HG02623 (cell line): ENCODE data around the gene C1orf159.

Experiments
- ATAC-seq: cut with Tn5 transposase; IDR thresholded peaks from one replicate; pipeline ENCODE4 v1.9.1; 2021; ENCODE audit warnings: moderate library complexity; ENCODE audit not compliant: unreplicated experiment

Gene C1orf159

DNA sequence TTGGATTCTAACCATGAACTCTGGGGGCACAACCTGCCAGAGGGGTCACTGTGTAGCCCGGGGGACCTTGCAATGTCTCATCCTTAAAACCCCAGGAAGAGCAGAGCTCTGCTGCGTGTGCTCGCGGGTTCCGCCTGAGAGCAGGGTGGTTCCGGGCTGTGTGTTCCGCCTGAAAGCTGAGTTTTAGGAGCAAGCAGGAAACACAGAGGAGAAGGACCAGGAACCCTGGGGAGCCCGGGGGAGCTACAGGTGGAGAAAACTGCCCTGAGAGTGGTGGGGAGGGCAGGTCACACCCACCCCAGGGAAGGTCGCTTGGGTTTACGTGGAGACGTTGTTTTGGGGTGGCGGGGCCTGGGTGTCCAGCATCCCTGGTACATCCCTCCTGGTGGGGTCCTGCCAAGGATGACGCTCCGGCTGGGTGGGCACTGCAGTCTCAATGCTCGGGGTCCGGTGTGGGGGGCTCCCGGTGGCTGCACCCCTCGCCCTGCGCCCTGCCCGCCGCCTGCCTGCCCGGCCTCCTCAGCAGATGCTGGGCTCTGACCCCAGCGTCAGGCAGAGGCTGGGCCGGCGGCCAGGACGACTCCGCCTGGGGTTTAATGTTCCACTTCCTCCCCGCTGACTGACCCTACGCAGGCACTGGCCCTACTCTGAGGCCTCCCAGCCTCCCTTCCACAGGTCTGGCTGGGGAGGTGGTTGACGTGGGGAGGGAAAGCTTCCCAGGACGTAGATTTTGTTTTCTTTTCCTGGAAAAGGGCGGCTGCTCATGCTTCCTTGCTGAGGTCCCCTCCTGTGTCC is 17.3 kb upstream of the C1orf159 start:
- ATAC-seq, result no peak

DNA sequence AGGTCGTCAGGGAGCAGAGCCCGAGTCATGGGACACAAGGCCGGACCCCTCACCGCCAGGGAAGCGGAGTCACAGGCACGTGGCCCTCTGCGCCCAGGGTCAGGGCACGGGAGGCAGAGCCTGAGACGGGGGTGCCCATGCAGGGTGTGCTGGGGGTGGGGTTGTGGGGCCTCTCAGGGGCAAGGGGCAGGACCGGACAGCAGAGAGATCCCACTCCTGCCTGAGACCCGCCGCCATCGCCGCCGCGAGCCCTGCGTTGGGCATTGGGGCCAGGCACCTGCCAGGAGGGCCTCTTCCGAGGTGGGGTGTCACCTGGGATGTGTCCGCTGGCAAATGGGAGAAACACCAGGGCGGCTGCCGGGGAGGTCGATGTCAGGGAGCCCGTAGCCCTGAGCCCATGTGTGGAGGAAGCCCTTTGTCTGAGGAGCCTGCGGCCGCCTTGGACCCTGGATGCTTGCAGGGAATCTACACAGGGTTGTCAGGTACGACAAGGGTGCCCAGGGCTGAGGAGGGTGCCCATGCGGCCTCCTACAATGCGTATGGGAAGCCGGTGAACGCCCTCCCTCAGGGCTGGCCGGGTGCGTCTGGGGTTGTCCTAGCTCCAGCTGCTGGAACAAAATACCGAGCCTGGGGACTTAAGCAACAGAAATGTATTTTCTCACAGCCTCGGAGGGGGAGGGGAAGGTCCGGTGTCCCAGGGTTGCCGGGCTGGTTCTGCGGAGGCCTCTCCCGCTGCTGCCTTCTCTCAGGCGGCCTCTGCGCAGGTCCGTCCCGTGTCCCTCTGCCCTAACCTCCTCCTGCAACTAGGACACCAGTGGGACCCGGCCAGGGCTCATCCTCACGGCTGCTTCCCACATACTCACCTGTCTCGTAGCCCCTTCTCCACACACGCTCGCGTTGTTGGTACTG is 16.4 kb upstream of the C1orf159 start:
- no peak for ATAC-seq

DNA sequence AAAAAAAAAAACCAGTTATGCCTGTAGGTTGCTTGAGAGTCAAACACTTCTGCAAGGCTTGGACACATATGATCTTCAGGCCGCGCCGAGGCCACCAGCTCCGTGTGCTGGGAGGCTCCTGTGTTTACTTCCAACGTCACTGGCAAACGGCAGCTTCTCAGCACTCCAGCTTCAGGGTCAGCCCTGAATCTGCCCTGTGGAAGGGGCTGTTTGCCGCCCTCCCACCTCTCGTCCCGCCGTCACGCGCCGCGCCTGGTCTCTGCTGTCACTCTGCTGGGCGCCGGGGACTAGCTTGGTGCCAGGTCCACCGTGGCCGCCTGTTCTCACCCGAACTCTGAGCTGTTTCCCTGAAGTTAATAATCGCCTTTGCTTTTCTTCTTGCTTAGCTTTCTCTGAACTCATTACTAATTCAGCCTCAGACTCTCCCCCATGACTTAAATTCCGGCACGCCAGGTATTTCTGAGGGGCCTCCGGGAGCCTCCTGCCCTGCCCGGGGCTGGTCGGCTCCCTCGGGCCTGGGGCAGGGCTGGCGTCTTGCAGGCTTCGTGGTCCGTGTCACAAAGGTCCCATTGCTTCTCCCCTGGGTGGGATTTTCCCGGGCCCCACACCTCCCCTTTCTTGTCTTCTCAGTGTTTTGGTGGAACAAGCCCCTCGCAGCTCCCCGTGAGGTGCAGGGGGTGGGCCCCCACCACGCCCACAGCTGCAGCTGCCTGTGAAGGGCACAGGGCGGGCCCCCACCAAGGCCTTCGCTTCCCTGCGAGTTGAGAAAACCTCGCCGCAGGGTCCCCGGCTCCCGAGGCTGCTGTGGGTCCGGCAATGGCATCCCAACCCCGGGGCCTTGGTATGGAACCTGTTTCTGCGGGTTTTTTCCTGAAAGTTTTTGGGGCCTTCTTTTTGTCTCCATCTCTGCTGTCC is 14.6 kb upstream of the C1orf159 start:
- no peak for ATAC-seq

DNA sequence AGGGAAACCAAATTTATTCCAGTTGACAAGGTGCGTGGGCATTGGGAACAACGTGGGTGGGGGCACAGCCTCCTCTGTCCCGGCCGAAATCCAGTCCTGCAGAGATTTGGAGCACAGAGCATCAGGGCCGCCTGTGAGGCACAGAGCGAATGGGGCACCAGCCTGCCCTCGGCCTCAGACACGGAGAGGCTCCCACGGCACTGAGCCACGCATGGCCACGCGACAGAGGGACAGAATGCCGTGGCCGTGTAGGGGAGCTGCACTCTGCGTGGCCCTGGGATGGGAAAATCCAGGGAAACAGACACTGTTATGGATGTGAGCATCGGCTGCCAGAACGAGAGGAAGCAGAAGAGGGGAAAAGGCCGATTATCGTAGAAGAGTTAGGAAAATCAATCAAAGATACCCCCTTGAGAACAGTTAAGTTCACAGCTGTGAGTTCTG is 13.5 kb upstream of the C1orf159 start:
- no peak for ATAC-seq

DNA sequence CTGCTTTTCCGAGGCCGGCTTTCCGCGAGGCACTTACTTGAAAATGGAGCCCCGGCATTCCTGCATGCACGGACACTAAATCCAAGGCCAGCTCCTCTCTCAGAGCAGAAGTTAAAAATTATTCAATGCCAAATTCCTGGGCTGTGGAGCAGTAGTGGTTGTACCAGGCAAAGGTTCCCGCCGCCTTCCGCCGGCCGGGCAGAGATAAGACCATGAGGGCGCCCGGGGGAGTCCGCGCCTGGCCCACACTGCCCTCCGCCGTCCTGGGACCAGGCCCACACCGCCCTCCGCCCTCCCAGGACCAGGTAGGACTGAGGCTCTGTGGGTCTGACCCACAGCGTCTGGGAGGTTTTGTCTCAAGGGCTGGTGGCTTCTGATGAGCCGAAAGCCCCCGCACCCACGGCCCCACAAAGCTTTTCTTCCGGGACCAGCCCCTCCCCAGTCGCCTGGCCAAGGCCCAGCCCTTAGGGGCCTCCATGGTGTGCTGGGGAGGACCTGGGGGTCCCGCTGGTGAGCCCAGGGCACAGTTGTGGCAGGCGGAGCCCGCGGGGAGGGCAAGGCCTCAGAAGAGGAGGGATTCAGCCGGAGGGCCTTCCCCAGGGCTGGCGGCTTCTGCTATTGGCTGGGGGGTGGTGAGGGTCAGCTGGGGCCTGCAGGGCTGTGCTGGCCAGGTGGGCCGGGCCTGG is 12.7 kb upstream of the C1orf159 start:
- ATAC-seq, result no peak

DNA sequence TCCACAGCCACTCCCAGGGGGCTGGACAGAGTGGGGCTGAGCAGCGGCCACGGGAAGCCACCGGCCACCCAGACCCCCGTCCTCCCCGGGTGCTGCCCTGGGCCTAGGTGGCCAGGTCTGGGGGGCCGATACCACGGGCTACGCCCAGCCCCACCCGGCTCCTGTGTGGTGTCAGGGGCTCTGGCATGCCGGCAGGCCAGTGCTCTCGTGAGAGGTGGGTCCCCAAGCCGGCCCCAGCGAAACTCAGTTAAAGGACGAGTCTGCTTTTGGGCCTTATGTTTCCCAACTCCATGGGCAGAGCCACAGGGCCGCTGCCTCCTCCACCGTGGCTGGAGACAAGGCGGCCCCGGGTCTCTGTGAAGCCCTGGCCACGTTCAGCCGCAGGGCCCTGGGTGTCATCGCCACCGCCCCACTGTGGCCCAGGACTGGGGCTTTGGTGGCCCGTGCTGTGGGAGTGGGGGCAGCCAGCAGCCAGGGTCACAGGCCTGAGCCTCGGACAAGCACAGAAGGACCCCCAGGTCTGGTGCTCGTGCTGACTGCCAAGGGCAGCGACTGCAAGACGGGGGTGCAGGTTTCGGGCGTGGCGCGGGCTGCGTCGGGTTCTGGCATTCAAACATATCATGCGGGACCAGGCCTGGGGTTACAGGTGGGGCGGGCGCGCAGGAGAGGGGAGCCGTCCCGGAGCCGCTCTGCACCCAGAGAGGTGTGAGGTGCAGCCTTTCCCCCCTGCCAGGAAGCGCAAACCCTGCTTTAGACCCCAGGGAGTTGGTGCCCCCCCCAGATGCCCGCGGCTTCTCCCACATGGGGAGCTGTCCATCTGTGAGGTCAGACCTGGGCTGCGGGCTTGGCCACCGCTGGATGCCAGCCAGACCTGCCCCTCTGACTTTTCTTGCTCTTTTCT is 11.9 kb upstream of the C1orf159 start:
- ATAC-seq, result no peak

DNA sequence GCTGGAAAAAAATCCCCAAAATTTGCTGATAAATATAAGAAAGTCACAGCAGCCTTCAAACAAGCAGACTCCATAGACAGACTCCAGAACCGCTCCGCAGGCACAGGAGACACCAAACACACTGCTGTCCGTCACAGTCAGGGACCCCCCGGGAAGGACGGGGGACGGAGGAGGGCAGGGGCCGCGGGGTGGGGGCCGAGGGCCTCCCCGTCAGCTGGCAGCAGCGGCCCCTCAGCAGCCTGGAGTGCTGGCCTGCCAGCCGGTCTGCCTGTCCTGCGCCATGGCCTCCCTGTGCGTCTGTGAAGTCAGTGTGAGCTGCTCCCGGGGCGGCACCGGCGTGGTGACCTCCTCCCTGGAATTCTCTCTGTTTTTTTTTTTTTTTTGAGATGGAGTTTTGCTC is 10.1 kb upstream of the C1orf159 start:
- no peak for ATAC-seq

DNA sequence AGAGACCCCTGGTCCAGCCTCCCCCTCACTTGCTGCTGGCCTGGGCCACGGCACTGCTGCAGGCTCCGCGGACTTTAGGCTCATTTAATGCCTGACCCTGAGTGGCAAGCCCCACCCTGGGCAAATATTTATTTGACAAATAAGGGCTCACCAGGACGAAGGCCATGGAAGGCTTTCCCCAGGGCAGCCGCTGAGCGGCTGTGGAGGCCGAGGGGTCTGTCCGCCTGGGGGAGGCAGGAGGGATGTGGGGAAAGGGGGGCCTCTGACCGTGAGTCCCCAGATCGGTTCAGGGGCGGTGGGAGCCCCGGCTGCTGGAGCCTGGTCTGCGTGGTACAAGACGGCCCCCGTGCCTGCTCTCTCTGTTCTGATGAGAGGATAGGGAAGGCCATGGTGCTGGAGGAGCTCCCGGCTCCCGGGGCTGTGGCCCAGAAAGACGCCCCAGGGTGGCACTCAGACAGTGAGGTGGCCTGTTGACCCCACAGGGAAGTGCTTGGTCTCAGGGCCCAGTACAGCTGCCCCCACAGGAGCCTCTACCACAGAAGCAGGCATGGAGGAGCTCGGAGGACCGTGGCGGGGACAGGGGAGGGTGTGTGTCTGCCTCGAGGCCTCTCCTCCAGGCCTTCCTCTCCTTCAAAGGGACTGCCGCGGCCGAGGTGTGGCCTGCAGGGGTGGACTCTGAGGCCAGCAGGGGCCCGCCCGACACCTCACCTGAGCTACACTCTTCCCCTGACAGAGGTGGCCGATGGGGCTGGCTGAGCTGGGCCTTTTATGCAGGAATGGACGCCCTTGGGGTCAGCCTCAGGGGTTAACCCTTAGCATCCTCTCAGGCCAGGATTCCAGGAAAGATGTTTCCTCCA is 9.1 kb upstream of the C1orf159 start:
- no peak for ATAC-seq

DNA sequence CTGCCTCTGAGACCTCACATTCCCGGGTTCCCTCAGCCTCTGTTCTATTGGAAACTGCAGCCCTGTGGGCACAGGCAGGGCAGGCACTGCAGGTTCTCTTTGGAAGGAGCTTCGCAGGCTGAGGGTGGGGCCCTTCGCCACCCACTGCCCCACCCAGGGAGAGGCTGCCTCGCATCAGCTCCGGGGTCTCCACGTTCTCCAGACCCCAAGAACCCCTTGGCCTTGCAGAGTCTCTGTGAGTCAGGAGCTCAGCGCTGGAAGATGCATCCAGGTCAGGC is 8.6 kb upstream of the C1orf159 start:
- ATAC-seq, result no peak

DNA sequence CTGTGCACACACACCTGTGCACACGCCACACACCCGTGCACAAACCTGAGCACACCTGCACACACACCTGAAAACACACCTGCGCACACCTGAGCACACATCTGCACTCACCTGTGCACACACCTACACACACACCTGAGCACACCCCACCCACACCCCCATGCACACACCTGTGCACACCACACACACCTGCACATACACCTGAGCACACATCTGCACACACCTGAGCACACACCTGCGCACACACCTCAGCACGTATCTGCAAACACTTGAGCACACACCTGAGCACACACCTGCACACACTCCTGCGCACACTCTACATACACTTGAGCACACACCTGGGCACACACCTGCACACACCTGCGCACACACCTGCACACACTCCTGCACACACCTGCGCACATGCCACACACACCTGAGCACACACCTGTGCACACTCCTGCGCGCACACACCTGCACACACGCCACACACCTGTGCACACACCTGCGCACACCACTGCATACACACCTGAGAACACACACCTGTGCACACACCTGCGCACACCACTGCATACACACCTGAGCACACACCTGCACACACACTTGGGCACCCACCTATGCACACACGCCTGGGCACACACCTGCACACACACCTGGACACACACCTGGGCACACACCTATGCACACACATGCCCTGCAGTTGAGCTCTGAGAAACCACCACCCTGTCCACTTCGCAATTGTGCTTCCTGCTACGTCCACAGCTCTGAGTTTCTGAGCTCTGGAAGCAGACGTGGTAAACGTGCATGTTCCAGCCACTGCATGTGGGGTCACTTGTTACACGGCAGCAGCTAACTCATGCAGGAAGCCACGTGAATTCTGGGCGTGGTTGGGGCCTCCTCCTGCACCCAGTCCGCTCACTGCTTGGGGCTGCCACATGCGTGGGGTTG is 8.0 kb upstream of the C1orf159 start:
- no peak for ATAC-seq

DNA sequence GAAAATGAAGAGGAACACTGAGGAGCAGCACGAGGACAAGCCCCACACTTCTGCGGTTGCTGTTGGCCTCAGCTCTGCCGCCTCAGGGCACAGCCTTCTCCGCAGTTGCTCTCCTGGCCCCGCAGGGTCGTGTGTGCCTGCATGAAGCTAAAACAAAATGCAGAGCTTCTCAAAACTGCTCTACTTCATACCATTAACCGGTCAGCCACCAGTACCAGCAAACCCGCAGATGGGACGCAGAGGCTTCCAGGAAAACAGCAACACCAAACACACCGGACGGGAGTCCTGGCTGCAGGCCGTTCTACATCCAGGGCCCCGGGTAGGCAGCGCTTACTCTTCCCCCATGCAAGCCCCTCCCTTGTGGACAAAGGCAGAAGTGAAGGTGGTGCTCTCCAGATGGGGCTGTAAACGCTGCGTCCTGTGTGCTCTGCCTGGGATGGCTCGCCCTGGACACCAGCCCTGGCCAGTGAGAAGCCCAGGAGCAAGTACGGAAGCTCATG is 7.1 kb upstream of the C1orf159 start:
- no peak for ATAC-seq

DNA sequence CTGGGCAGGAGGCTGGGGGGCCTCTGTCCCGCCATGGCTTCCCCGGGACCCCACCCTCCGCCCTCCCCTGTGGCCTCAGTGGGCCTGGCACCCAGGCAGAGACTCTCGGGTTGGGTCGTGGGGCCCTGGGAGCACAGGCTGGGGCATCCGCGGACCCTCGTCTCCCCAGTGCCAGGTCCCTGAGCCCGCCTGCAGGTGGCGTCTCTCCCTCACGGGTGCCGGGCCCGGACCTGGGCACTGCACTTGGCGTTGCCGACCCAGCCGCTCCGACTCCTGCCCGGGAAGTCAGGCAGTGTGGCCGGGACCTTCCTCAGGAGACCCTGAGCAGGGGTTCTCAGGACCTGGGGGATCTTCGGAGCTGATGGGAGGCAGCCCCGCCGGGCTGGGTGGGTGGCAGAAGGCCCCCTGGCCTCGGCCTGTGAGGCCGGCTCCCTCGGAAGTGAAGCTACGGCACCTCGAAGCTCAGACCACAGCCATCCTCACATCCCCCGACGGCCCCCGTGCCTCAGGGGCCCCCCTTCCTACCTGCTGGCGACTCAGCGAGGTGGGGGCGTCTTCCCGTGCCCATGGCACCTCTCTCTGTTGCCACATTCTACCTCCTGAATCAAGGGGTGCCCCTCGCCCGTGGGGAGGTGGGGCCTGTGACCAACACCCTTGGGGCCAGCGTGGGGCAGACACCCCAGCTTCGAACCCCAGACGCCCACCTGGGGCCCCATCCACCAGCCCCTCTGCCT is 6.4 kb upstream of the C1orf159 start:
- ATAC-seq, result no peak

DNA sequence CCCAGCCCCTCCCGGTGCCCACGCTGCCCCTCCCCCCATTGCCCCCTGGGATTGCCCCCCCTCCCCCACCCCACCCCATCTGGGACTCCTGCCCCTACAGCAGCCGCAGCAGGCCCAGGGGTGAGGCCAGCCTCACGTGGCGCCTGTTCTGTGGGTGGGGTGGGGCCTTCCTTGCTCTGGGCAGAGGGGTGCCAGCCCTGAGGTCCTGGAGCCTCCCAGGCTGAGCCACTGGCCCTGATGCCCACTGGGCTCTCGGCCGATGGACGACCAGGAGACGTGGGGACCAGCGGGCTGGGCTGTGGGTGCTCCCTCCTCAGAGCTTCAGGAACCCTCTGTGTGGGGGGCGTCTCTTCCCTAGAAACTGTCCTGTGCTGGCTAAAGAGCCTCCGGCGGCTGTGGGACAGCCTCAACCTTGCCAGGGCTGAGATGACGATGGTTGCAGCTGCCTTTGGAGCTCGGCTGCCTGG is 5.8 kb upstream of the C1orf159 start:
- ATAC-seq, result no peak

DNA sequence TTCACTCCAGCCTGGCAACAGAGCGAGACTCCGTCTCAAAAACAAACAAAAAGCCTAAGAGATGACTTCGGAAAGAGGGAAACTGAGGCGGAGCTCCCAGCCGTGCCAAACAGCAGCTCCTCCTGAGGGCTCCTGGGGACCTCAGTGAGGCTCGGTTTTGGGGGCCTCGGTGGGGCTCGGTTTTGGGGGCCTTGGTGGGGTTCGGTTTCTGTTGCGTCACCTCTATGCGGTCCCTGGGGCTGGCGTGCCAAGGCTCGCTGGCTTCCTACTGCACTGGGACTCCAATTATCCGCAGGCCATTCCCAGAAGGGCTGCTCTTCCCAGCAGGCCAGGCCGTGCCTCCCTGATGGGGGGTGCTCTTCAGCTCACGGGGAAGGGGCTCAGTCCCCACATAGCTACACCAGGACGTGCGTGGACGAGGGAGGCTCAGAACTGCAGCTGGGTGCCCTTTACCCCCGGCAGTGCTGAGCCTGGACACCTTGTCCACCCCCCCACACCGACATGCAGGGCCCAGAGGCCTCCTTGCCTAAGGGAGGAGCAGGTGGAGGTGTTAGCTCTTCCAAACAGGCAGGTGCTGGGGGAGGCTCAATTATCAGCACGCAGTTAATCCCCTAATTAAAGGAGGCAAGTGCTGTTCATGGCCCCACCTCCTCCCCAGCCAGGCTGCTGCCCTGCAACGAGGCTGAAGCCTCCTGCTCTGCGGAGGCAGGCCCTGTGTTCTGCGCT is 5.1 kb upstream of the C1orf159 start:
- ATAC-seq, result no peak

DNA sequence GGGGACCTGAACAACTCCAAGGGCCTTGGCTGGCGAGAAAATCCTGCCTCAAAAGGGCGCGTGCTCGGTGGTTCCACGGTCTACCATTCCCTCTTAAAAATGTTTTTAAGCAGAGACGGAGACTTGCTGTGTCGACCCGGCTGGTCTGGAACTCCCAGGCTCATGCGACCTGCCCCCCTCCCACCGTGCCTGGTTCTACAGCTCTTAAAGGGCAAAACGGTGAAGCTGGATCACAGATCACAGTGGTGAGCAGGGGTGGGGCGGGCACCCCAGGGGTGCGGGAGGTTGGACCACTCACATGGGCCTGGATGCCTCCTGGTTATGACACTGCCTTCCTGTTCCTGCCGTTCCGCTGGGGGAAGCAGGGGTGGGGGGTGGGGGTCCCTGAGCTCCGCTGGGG is 4.2 kb upstream of the C1orf159 start:
- no peak for ATAC-seq

DNA sequence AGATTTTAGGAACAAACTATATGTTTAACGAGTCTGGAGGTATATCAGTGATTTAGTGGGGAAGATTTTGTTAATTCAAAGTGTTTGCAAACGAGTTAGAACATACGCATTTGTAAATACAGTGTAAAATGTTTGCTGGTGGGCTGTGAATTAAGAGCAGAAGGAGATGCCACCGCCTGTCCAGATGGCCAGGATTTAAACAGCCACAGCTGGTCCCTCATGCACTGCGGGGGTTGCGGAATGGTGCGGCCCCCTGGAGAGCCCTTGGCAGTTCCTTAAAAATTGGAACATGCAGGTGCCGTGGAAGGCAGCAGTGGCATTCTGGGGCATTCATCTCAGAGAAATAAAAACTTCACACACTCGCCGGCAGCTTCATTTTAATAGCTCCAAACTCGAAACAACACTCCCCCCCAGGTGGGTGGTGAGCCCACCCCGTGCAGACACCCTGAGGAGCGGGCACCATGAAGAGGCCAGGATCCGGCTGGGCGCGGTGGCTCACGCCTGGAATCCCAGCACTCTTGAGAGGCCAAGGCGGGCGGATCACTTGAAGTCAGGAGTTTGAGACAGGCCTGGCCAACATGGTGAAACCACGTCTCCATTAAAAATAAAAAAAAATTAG is 3.5 kb upstream of the C1orf159 start:
- no peak for ATAC-seq
